BLaER1 treated with 17β-estradiol and CSF1 and Interleukin-3, amounts not matched to agents 10 nM and 100 nM (cell line): Measurements from ENCODE around the gene PITPNM2.

Source experiments
- H3K27ac ChIP-seq, 11 experiments: shearing (Covaris generic); formaldehyde crosslinking; 2 replicates each; pipeline ENCODE4 v1.8.1; 2022
- H3K27me3 ChIP-seq, 11 experiments: shearing (Covaris generic); formaldehyde crosslinking; 2 replicates each; pipeline ENCODE4 v1.8.1; 2022
- H3K36me3 ChIP-seq, 11 experiments: shearing (Covaris generic); formaldehyde crosslinking; 2 replicates each; pipeline ENCODE4 v1.8.1; 2022
- H3K4me1 ChIP-seq, 10 experiments: shearing (Covaris generic); formaldehyde crosslinking; 2 replicates each; pipeline ENCODE4 v1.8.1; 2022
- H3K4me2 ChIP-seq, 11 experiments: shearing (Covaris generic); formaldehyde crosslinking; 2 replicates each; pipeline ENCODE4 v1.8.1; 2022
- H3K4me3 ChIP-seq, 10 experiments: shearing (Covaris generic); formaldehyde crosslinking; 2 replicates each; pipeline ENCODE4 v1.8.1; 2022
- H3K9ac ChIP-seq, 11 experiments: shearing (Covaris generic); formaldehyde crosslinking; 2 replicates each; pipeline ENCODE4 v1.8.1; 2022
- H3K9me3 ChIP-seq, 11 experiments: shearing (Covaris generic); formaldehyde crosslinking; replicated peaks in 1 of 11; 2 replicates each; pipeline ENCODE4 v1.8.1; 2022
- H4K20me1 ChIP-seq, 11 experiments: shearing (Covaris generic); formaldehyde crosslinking; 2 replicates each; pipeline ENCODE4 v1.8.1; 2022
- Cebpa-rat ChIP-seq, 11 experiments: shearing (Covaris generic); IDR thresholded peaks; 2 replicates each; pipeline ENCODE4 v1.8.1; 2022

PITPNM2 gene

DNA sequence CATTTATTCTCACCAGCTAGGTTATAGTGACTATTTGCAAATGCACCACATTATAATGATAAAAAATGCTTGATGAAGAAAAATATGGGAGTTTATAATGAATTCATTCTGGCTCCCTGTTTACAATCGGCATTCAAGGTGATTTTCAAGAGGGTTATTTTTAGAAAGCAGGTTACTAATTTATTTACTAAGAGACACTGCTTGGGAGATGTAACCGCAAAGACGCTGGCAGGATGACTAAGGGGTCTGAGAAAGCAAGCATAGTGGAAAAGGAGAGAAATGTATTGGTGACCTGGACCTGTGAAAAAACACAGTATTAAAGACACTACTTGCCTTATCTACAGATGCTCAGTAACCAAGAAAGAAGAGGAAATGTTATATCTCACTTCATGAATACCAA, 13.3 kb upstream of the PITPNM2 start:
- Histone ChIP-seq H4K20me1 (peaks cover 0 to 6% (median 0%) of the 10 kb centered on the region in 11 experiments; a peak in 2 of 22 replicates), H3K27ac (no peak overlapping the region), H3K4me1 (no peaks in the 10 kb centered on the region), H3K9me3 (no peaks in the 10 kb centered on the region), H3K27me3 (no peaks in the 10 kb centered on the region), H3K4me3 (no peak overlapping the region), H3K4me2 (no peak overlapping the region), H3K36me3 (peaks cover 58 to 91% (median 87%) of the 10 kb centered on the region in 11 experiments), H3K9ac (0 out of 22 replicates have a peak overlapping the region, but pooled peaks of 1 of the 11 experiments have one; percentile 31)
- no peak for TF ChIP-seq Cebpa-rat (IDR thresholded peaks at IDR 0.05)

DNA sequence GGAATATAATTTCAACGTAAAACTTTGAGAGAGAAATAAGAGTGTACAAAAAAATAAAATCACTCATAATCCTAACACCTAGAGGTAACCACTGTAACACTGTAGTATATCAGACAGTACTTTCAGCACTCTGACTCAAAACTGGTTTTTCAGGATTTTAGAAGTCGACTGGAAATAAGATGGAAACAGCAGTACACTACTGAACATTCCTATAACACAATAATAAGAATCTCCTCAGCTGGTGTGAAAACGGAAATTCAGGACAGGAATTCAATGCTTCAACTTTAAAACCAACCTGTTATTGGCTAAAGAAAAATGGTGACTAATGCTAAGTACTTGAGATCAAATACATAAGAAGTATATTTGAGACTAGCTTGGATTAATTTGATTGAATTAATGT, 12.3 kb upstream of the PITPNM2 start:
- Histone ChIP-seq H3K27ac (no peak overlapping the region), H3K27me3 (no peaks in the 10 kb centered on the region), H3K9ac (no peak overlapping the region), H3K4me3 (no peak overlapping the region), H4K20me1 (peaks cover 0 to 6% (median 0%) of the 10 kb centered on the region in 11 experiments; a peak in 2 of 22 replicates), H3K4me1 (no peaks in the 10 kb centered on the region), H3K4me2 (no peak overlapping the region), H3K9me3 (no peaks in the 10 kb centered on the region), H3K36me3 (peaks cover 58 to 99% (median 96%) of the 10 kb centered on the region in 11 experiments)
- TF ChIP-seq Cebpa-rat (IDR thresholded peaks at IDR 0.05) = no peak

GRCh38 chr12:123160801-123161487, 10.1 kb upstream of the PITPNM2 start:
- no peak overlapping the region for H3K27ac ChIP-seq
- H3K9ac ChIP-seq = no peak overlapping the region; a peak in 1 of 22 replicates
- no peaks in the 10 kb centered on the region for H3K4me1 ChIP-seq
- H3K4me2 ChIP-seq = no peak overlapping the region
- H3K36me3 ChIP-seq = peaks cover 47 to 100% (median 89%) of the 10 kb centered on the region in 11 experiments
- H3K4me3 ChIP-seq = no peak overlapping the region
- TF ChIP-seq Cebpa-rat (IDR thresholded peaks at IDR 0.05) = no peak
- no peaks in the 10 kb centered on the region for H3K27me3 ChIP-seq
- no peaks in the 10 kb centered on the region for H4K20me1 ChIP-seq
- no peaks in the 10 kb centered on the region for H3K9me3 ChIP-seq

DNA sequence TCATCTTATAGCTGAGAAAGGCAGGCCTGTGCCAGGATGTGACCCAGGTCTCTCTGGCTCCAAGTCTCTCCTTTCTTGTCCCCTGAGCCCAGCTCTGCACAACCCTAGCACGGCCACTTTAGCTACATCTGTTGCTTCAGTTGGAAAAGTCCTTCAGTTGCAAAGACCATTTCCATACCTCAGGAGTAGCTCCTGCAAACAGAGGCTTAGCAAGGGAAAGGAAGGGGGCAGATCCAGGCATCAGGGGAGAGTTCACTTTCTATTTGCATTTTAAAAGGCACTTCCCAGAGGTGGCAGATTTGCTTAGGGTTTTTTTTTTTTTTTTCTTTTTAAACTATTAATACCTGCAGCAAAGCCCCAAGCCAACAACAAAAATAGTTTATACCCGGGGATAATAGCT, 3.0 kb upstream of the PITPNM2 start:
- Histone ChIP-seq H3K27ac (no peak overlapping the region), H3K9me3 (no peaks in the 10 kb centered on the region), H3K27me3 (peaks cover 26 to 34% (median 32%) of the 10 kb centered on the region in 11 experiments), H3K36me3 (peaks cover 8 to 57% (median 34%) of the 10 kb centered on the region in 11 experiments), H3K4me2 (no peak overlapping the region), H4K20me1 (peaks cover 0 to 15% (median 0%) of the 10 kb centered on the region in 11 experiments; a peak in 5 of 22 replicates), H3K9ac (no peak overlapping the region), H3K4me1 (peaks cover 14 to 31% (median 24%) of the 10 kb centered on the region in 10 experiments), H3K4me3 (no peak overlapping the region)
- no peak for TF ChIP-seq Cebpa-rat (IDR thresholded peaks at IDR 0.05)

DNA sequence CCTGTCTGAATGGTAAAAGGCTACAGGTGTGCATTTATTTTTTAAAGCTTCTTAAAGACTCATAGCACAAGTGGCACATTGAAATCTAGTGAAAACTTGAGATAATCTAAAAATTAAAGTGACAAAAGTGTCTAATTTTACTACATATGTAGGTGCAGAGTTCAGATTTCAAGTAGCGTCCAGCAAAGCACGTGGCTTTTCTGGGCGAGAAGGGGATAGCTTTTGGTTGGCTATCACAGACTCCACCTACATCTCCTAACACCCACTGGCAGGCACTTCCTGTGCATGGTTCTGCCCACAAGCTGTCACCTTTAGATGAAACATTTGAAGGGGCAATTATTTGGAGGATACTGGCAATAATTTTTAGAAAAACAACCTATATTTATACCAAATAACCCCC, 1.9 kb upstream of the PITPNM2 start:
- Histone ChIP-seq H3K4me3 (no peak overlapping the region), H3K4me2 (no peak overlapping the region; a peak in 1 of 22 replicates), H4K20me1 (peaks cover 0 to 21% (median 0%) of the 10 kb centered on the region in 11 experiments; a peak in 6 of 22 replicates), H3K9me3 (no peaks in the 10 kb centered on the region), H3K36me3 (peaks cover 8 to 46% (median 27%) of the 10 kb centered on the region in 11 experiments), H3K27ac (no peak overlapping the region), H3K9ac (no peak overlapping the region), H3K27me3 (peaks cover 32 to 45% (median 43%) of the 10 kb centered on the region in 11 experiments), H3K4me1 (peaks cover 23 to 41% (median 34%) of the 10 kb centered on the region in 10 experiments)
- no peak for TF ChIP-seq Cebpa-rat (IDR thresholded peaks at IDR 0.05)

GRCh38 chr12:123151457-123152454, 866 bp upstream of the PITPNM2 start:
- Histone ChIP-seq H3K27me3 (peaks cover 32 to 49% (median 44%) of the 10 kb centered on the region in 11 experiments), H3K4me2 (peak overlapping the region; percentile 83 to 100 (median 99))

DNA sequence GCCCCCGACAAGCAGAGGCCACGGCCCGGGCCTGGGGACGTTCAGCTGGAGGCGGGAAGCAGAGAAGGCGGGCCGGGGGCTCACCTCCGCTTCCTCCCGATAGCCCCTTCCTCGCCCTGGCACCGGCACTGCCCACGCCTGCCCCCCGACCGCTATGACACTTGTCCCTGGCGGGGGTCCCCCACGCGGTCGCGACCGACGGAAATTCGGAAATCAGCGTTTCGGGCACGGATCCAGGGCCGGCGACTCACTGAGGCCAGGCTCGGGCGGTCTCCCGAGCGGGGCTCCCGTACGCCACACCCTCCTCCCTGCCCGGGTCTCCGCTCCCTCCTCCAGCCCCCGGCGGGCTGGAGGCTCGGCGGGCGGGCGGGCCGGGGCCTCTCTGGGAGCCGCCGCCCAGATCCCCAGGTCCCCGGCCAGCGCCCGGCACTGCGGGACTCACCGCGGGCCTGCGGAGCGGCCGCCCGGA, 581 bp downstream of the PITPNM2 start:
- Histone ChIP-seq H3K4me2 (peak overlapping the region; percentile 83 to 100 (median 99)), H3K4me3 (peak overlapping the region; percentile 66 to 82 (median 77)), H4K20me1 (peaks cover 0 to 23% (median 0%) of the 10 kb centered on the region in 11 experiments; a peak in 6 of 22 replicates), H3K27ac (peak overlapping the region; percentile 9 to 75 (median 69); a peak in 20 of 22 replicates), H3K4me1 (peaks cover 30 to 58% (median 42%) of the 10 kb centered on the region in 10 experiments), H3K9me3 (no peaks in the 10 kb centered on the region), H3K36me3 (peaks cover 2 to 21% (median 11%) of the 10 kb centered on the region in 11 experiments; a peak in 20 of 22 replicates), H3K9ac (peak overlapping the region; percentile 70 to 88 (median 81)), H3K27me3 (peaks cover 32 to 49% (median 44%) of the 10 kb centered on the region in 11 experiments)
- TF ChIP-seq Cebpa-rat (IDR thresholded peaks at IDR 0.05) = no peak

More at GRCh38 chr12:123151457-123152454, 866 bp upstream of the PITPNM2 start:
- no peak for TF ChIP-seq Cebpa-rat (IDR thresholded peaks at IDR 0.05)
- Histone ChIP-seq H3K9me3 (no peaks in the 10 kb centered on the region), H3K4me3 (peak overlapping the region; percentile 66 to 82 (median 77)), H3K4me1 (peaks cover 30 to 52% (median 42%) of the 10 kb centered on the region in 10 experiments), H4K20me1 (peaks cover 0 to 23% (median 0%) of the 10 kb centered on the region in 11 experiments; a peak in 6 of 22 replicates), H3K9ac (peak overlapping the region; percentile 70 to 88 (median 81)), H3K27ac (peak overlapping the region; percentile 27 to 75 (median 69); a peak in 20 of 22 replicates), H3K36me3 (peaks cover 8 to 36% (median 23%) of the 10 kb centered on the region in 11 experiments)

DNA sequence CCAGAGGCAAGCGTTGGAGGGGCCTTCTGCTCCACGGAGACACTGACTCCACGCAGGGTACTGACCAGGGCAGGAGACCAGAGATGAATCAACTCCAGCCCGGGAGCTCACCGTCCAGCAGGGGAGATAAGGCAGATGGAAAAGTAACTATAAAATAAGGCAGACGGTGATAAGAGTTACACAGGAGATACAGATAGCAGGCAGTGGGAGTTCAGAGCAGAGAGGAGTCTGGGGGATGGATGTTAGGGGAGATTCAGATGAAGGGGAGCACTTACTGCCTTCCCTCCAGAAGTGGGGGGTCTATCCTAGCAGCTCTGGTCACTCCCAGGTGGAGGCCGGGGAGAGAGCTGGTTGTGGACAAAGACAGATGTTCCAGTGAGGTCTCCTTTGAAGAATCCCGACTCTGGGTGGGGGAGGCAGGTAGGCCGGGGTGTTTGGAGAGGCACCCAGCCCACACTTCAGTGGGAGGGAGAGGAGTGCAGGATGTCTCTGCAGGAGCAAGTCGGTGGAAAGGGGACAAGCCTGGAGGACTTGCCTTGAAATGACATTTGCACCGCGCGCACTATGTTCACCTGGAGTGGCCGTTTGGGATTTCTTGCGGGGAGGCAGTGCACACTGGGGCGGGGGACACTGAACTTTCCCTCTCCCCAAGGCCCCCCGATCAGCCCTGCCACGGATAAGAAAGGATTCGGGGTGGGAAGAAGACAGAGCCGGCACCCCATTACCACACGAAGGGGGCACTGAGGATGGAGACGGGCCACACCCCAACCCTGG, 1.2 kb downstream of the PITPNM2 start:
- H3K4me1 ChIP-seq = peaks cover 30 to 65% (median 49%) of the 10 kb centered on the region in 10 experiments
- H3K9ac ChIP-seq = peak overlapping the region; percentile 70 to 88 (median 81)
- peaks cover 0 to 15% (median 5%) of the 10 kb centered on the region in 11 experiments; a peak in 9 of 22 replicates for H3K36me3 ChIP-seq
- no peak for TF ChIP-seq Cebpa-rat (IDR thresholded peaks at IDR 0.05)
- no peaks in the 10 kb centered on the region for H3K9me3 ChIP-seq
- H3K4me2 ChIP-seq = peak overlapping the region; percentile 83 to 100 (median 99)
- H4K20me1 ChIP-seq = peaks cover 0 to 23% (median 0%) of the 10 kb centered on the region in 11 experiments; a peak in 6 of 22 replicates
- H3K4me3 ChIP-seq = peak overlapping the region; percentile 66 to 82 (median 77)
- peak overlapping the region in 10 of 11 experiments; percentile 9 to 75 (median 70); a peak in 17 of 22 replicates for H3K27ac ChIP-seq
- peaks cover 32 to 49% (median 44%) of the 10 kb centered on the region in 11 experiments for H3K27me3 ChIP-seq
